ENCODE data around the gene TSC22D2.

The TSC22D2 gene

DNA sequence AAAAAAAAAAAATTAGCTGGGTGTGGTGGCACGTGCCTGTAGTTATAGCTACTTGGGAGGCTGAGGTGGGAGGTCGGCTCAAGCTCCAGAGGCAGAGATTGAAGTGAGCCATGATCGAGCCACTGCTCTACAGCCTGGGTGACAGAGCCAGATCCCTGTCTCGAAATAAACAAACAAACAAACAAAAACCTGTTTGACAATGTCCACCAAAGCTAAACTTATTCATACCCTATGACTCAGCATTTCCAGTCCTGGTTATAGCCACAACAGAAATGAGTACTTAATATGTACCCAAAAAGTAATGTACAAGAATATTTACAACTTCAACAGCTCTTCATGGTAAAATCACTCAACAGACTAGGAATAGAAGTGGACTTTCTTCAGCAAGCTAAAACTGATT lies 107.1 kb downstream of the TSC22D2 start:
- TF ChIP-seq, protein P1, sequence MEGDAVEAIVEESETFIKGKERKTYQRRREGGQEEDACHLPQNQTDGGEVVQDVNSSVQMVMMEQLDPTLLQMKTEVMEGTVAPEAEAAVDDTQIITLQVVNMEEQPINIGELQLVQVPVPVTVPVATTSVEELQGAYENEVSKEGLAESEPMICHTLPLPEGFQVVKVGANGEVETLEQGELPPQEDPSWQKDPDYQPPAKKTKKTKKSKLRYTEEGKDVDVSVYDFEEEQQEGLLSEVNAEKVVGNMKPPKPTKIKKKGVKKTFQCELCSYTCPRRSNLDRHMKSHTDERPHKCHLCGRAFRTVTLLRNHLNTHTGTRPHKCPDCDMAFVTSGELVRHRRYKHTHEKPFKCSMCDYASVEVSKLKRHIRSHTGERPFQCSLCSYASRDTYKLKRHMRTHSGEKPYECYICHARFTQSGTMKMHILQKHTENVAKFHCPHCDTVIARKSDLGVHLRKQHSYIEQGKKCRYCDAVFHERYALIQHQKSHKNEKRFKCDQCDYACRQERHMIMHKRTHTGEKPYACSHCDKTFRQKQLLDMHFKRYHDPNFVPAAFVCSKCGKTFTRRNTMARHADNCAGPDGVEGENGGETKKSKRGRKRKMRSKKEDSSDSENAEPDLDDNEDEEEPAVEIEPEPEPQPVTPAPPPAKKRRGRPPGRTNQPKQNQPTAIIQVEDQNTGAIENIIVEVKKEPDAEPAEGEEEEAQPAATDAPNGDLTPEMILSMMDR (IDR thresholded peaks at IDR 0.05), result no peak
- Histone ChIP-seq H3K4me1 (no peaks in the 10 kb centered on the region), H3K27ac (no peak overlapping the region), H3K27me3 (no peaks in the 10 kb centered on the region), H3K9me3 (no peaks in the 10 kb centered on the region), H3K36me3 (no peaks in the 10 kb centered on the region), H3K4me3 (no peak overlapping the region)
- intact Hi-C loops (cut with DNase I; ENCODE audit: low total_unique reads), result no loop called here
- no peak for DNase-seq

All from tibial artery (tissue), 4 donors.